HepG2 (cell line): ENCODE measurements around the gene CNPY4. TPM values are rescaled to one million over a fixed set of nuclear protein-coding genes. Genes with fewer than 3 reads are reported as not detected.
A peak's percentile ranks its signal among the peaks of the same experiment; 100 is the strongest.

ENCODE experiments used
- ATM ChIP-seq: fragments of 450-650 bp; IDR thresholded peaks from 2 replicates; pipeline ENCODE4 v1.7.1; 2017; ENCODE audit warnings: mild to moderate bottlenecking, borderline replicate concordance
- CEBPB ChIP-seq: IDR thresholded peaks from 2 replicates; pipeline ENCODE4 v1.6.1; 2011; ENCODE audit warnings: low read depth, low read length, improper control_type of control experiment, borderline replicate concordance
- IRF2 ChIP-seq: IDR thresholded peaks from 2 replicates; pipeline ENCODE4 v1.6.1; 2018; ENCODE audit warnings: missing genetic modification reagents, missing compliant biosample characterization
- ISL2 ChIP-seq: sonication (generic); formaldehyde crosslinking; IDR thresholded peaks from 2 replicates; pipeline ENCODE4 v1.5.0; 2020; ENCODE audit warnings: missing genetic modification reagents
- KLF9 ChIP-seq: IDR thresholded peaks from 2 replicates; pipeline ENCODE4 v1.6.1; 2016; ENCODE audit warnings: low read depth
- MTF2 ChIP-seq: sonication (generic); formaldehyde crosslinking; IDR thresholded peaks from 2 replicates; pipeline ENCODE4 v1.5.0; 2020; ENCODE audit warnings: missing genetic modification reagents, borderline replicate concordance
- NCOA1 ChIP-seq: sonication (generic); formaldehyde crosslinking; IDR thresholded peaks from 2 replicates; pipeline ENCODE4 v1.9.0; 2021; ENCODE audit warnings: missing genetic modification reagents
- NFAT5 ChIP-seq: sonication (generic); formaldehyde crosslinking; IDR thresholded peaks from 2 replicates; pipeline ENCODE4 v1.4.0; 2020; ENCODE audit warnings: missing genetic modification reagents
- NFKBIZ ChIP-seq: IDR thresholded peaks from 2 replicates; pipeline ENCODE4 v1.6.1; 2018; ENCODE audit warnings: missing genetic modification reagents, missing compliant biosample characterization
- TSC22D2 ChIP-seq: sonication (generic); formaldehyde crosslinking; IDR thresholded peaks from 2 replicates; pipeline ENCODE4 v1.5.1; 2020; ENCODE audit warnings: missing genetic modification reagents, mild to moderate bottlenecking, borderline replicate concordance
- ZBTB20 ChIP-seq: sonication (generic); formaldehyde crosslinking; IDR thresholded peaks from 2 replicates; pipeline ENCODE4 v1.8.1; 2023; ENCODE audit warnings: missing genetic modification reagents, low read depth, mild to moderate bottlenecking, borderline replicate concordance
- ZHX1 ChIP-seq: sonication (generic); formaldehyde crosslinking; IDR thresholded peaks from 2 replicates; pipeline ENCODE4 v1.8.1; 2022; ENCODE audit warnings: low read depth, mild to moderate bottlenecking, missing genetic modification reagents
- ZKSCAN1 ChIP-seq: fragments of 150-350 bp; IDR thresholded peaks from 2 replicates; pipeline ENCODE4 v1.6.1; 2014; ENCODE audit warnings: low read length
- ZNF230 ChIP-seq: sonication (generic); formaldehyde crosslinking; IDR thresholded peaks from 2 replicates; pipeline ENCODE4 v1.4.0; 2020; ENCODE audit warnings: mild to moderate bottlenecking, missing genetic modification reagents
- ZNF30 ChIP-seq: sonication (generic); formaldehyde crosslinking; IDR thresholded peaks from 2 replicates; pipeline ENCODE4 v1.5.0; 2020; ENCODE audit warnings: mild to moderate bottlenecking, missing genetic modification reagents
- ZNF569 ChIP-seq: sonication (generic); formaldehyde crosslinking; IDR thresholded peaks from 2 replicates; pipeline ENCODE4 v1.5.0; 2020; ENCODE audit warnings: mild to moderate bottlenecking, missing genetic modification reagents, moderate library complexity, borderline replicate concordance
- ZNF687 ChIP-seq: sonication (generic); formaldehyde crosslinking; IDR thresholded peaks from 2 replicates; pipeline ENCODE4 v1.5.1; 2020; ENCODE audit warnings: mild to moderate bottlenecking, missing genetic modification reagents, moderate library complexity
- polyA plus RNA-seq, 8 experiments: library from polyadenylated mRNA; depleted of rRNA in 3 of 8; stranded (reverse) in 7 of 8; unstranded in 1 of 8; fragments of >200 nt; fragmentation: Illumina TruSeq in 4 of 8; extraction: Trizol in 4 of 8; gene quantifications; 2 replicates each; pipeline versions ENCODE4 v1.2.1 to v1.2.3, GENCODE V29; 2011 to 2016; ENCODE audit warnings: low read depth in 4 of 8, missing spikeins in 1 of 8, mixed read lengths in 1 of 8; ENCODE audit not compliant: insufficient read depth in 1 of 8
- total RNA-seq, 5 experiments: library from RNA; depleted of rRNA; stranded (reverse); fragments of >200 nt; fragmentation: Illumina TruSeq; extraction: Trizol; gene quantifications; 2 replicates each; pipeline ENCODE4 v1.2.3, GENCODE V29; 2016; ENCODE audit warnings: low read depth in 1 of 5

Gene CNPY4
- total and polyA plus RNA-seq, 2 of the 13 experiments (the other 11 are each of a cell fraction or from before 2014, with no cell fraction given): 6.2 to 12.7 TPM

GRCh38 chr7:100158229-100159098 lies 39.0 kb downstream of the CNPY4 start, which contains the start of gene TRAPPC14 (continued):
- TF ChIP-seq TSC22D2 (0 out of 2 replicates have a peak, but pooled peaks have one; percentile 22), ZNF569 (CRISPR knock-in tag) (no peak), ZNF30 (CRISPR knock-in tag) (no peak), ZHX1 (no peak), ATM (no peak), CEBPB (no peak), NCOA1 (no peak), ZNF230 (CRISPR knock-in tag) (peak; percentile 84), ZKSCAN1 (no peak), KLF9 (CRISPR knock-in tag) (peak; percentile 88), NFAT5 (no peak), ISL2 (CRISPR knock-in tag) (no peak), MTF2 (CRISPR knock-in tag) (peak; percentile 46; the same call in 1 of the 2 replicates), NFKBIZ (no peak), ZBTB20 (CRISPR knock-in tag) (peak; percentile 65; the same call in 1 of the 2 replicates), ZNF687 (peak; percentile 81), IRF2 (CRISPR knock-in tag) (peak; percentile 70; the same call in 1 of the 2 replicates)
